Heart right ventricle (tissue), 16 donors: ENCODE results near the gene TIE1. TPM values are rescaled to one million over a fixed set of nuclear protein-coding genes. Genes with fewer than 3 reads are reported as not detected.

ENCODE experiments used
- ATAC-seq, 8 donors: fragments of 200-7000 bp; cut with Tn5 transposase; one replicate each; pipeline ENCODE4 v1.9.1; 2020; ENCODE audit warnings: mild to moderate bottlenecking in 8 of 8, moderate library complexity in 8 of 8, moderate number of reproducible peaks in 1 of 8
- DNase-seq, 2 donors: peaks; one replicate each; pipeline ENCODE4 v3.0.0-alpha.2; 2020
- H3K27ac ChIP-seq, 10 donors: fragments of 200-600 bp; sonication (generic) in 2 of 10; one replicate each; pipeline versions ENCODE4 v1.5.0 to v1.8.0; 2020 to 2022; ENCODE audit warnings: mild to moderate bottlenecking in 3 of 10
- H3K27me3 ChIP-seq, 7 donors: fragments of 200-600 bp; one replicate each; pipeline ENCODE4 v1.8.0; 2021 to 2022; ENCODE audit warnings: mild to moderate bottlenecking in 2 of 7
- H3K36me3 ChIP-seq, 9 donors: fragments of 200-600 bp; sonication (generic) in 1 of 9; one replicate each; pipeline versions ENCODE4 v1.5.0 to v1.8.0; 2020 to 2022; ENCODE audit warnings: mild to moderate bottlenecking in 2 of 9
- H3K4me1 ChIP-seq, 9 donors: fragments of 200-600 bp; sonication (generic) in 1 of 9; one replicate each; pipeline versions ENCODE4 v1.5.0 to v1.8.0; 2020 to 2022; ENCODE audit warnings: mild to moderate bottlenecking in 4 of 9
- H3K4me3 ChIP-seq, 10 donors: fragments of 200-600 bp; sonication (generic) in 2 of 10; one replicate each; pipeline versions ENCODE4 v1.5.0 to v1.8.0; 2020 to 2022; ENCODE audit warnings: mild to moderate bottlenecking in 7 of 10, moderate library complexity in 2 of 10
- H3K9me3 ChIP-seq, 11 donors: fragments of 200-600 bp in 10 of 11; sonication (generic) in 2 of 11; one replicate each; pipeline versions ENCODE4 v1.5.0 to v1.8.0; 2013 to 2022; ENCODE audit warnings: mild to moderate bottlenecking in 2 of 11, control low read depth in 1 of 11, moderate library complexity in 1 of 11
- CTCF ChIP-seq, 9 donors: fragments of 200-600 bp; sonication (generic) in 2 of 9; IDR thresholded peaks; one replicate each; pipeline versions ENCODE4 v1.5.0 to v1.8.0; 2021 to 2022; ENCODE audit warnings: antibody characterized with exemption in 9 of 9, mild to moderate bottlenecking in 5 of 9, moderate library complexity in 1 of 9
- WGBS, 2 donors: extraction: QIAGEN DNeasy Blood & Tissue Kit; methylation state at CpG; one replicate each; pipeline ENCODE4 v1.1.7; 2013; ENCODE audit warnings: inconsistent platforms in 1 of 2; 5-methylcytosine and 5-hydroxymethylcytosine counted together
- intact Hi-C, 10 donors: fragments of 100-400 bp; cut with DNase I; formaldehyde crosslinking; loops; one replicate each; pipeline versions ENCODE4 v1.11.1 to v1.14.2; 2022
- polyA plus RNA-seq, 2 donors: library from polyadenylated mRNA; stranded (reverse); fragments of 200-250 nt; gene quantifications; one replicate each; pipeline ENCODE4 v1.2.3, GENCODE V29; 2013
- total RNA-seq, 10 donors: library from RNA; stranded (reverse); fragmentation: NEBNext Ultra II Directional in 3 of 10; extraction: Animal tissue kit (Norgen Biotek cat#: 25700) in 3 of 10; gene quantifications; one replicate each; pipeline versions ENCODE4 v1.2.1 to v1.2.4, GENCODE V29; 2021 to 2023
- donor health status: Arrhythmogenic right ventricular cardiomyopathy.
- donor health status: ischemic (EF 13 %, LVEDD 7.1; RV severe dilation, severe dysfunction).
- donor health status: healthy with polysubstance abuse.
- donor health status: DM: no; HTN: yes; CAD: no.
- donor health status: DM: no; HTN: no; CAD: no.
- donor health status: ischemic (EF 25% LVEDD 6.9; RV normal size, moderate dysfunction).
- donor health status: ischemic (EF 25% LVEDD 5.7; RV mildly dilated, moderate dysfunction).
- donor health status: healthy.
- donor health status: DM: yes; HTN: yes; CAD: no.
- donor health status: Ischemic cardiomyopathy.
- donor health status: ischemic (EF 35%, LVEDD 5.7; RV mildly dilated, moderate dysfunction).
- donor health status: nonischemic (EF 11% LVEDD 7.7; RV severe dilation, severe dysfunction).
- donor health status: DM: yes; HTN: yes; CAD: no.
- donor health status: PGD.
- donor health status: ischemic (EF 29% LVEDD 5.4; RV normal size, mild dysfunction).
- donor health status: nonischemic (EF 23%, LVEDD 6.1; RV moderate dilation, normal function).

Gene TIE1
- total and polyA plus RNA-seq, 12 donors: 19.9 to 55.8 (median 32.0) TPM

- Histone ChIP-seq H3K27ac (peak within 1 kb of the TSS; percentile 72 to 97 (median 94)), H3K9me3 (no peaks in the 10 kb centered on the region), H3K4me3 (peak within 1 kb of the TSS; percentile 2 to 83 (median 72)), H3K36me3 (peaks cover 0 to 42% (median 22%) of the 10 kb centered on the region in 9 donors), H3K27me3 (no peaks in the 10 kb centered on the region), H3K4me1 (peaks cover 2 to 41% (median 13%) of the 10 kb centered on the region in 9 donors)
- ATAC-seq (peak; percentile 98 to 99 (median 99)), DNase-seq (peak; percentile 99)
- no peak for TF ChIP-seq CTCF (IDR thresholded peaks at IDR 0.05)
- intact Hi-C loops: loop anchor here in 4 of 10 donors (1.0 to 5.0 kb wide), 4 partner anchors 56 to 122 kb away; no protein-coding TSS in a partner anchor
- WGBS, 2 donors: 1 to 3% methylated on average over 59 of the region's 59 CpGs
Measured at GRCh38 chr1:43358746-43359693, 58.2 kb downstream of the TIE1 start, which contains the start of gene CDC20. Gene CDC20 (plus strand): TSS chr1:43358981. CDS start chr1:43359216, 235 bp downstream.

- Histone ChIP-seq H3K27ac (peak overlapping the region in 1 of 10 donors; percentile 95), H3K4me1 (peaks cover 2 to 41% (median 13%) of the 10 kb centered on the region in 9 donors), H3K27me3 (no peaks in the 10 kb centered on the region), H3K36me3 (peaks cover 0 to 49% (median 28%) of the 10 kb centered on the region in 9 donors), H3K4me3 (peak overlapping the region in 1 of 10 donors; percentile 73), H3K9me3 (no peaks in the 10 kb centered on the region)
- no peak for ATAC-seq
- TF ChIP-seq CTCF (IDR thresholded peaks at IDR 0.05): no peak
- intact Hi-C loops: loop anchor here in 3 of 10 donors (2.0 to 5.0 kb wide), 3 partner anchors 55 to 122 kb away; no protein-coding TSS in a partner anchor
- 29 to 32% methylated on average over 11 of the region's 11 CpGs for WGBS, 2 donors
- DNase-seq: no peak
Measured at GRCh38 chr1:43359696-43360095, 58.9 kb downstream of the TIE1 start.

GRCh38 chr1:43360616-43361015 is 59.8 kb downstream of the TIE1 start:
- intact Hi-C loops: no loop called here

More at GRCh38 chr1:43360616-43361015, 59.8 kb downstream of the TIE1 start:
- H3K9me3 ChIP-seq: no peaks in the 10 kb centered on the region
- 62 to 66% methylated on average over 4 of the region's 4 CpGs for WGBS, 2 donors
- H3K4me1 ChIP-seq: peaks cover 2 to 44% (median 13%) of the 10 kb centered on the region in 9 donors
- DNase-seq: no peak
- no peak for ATAC-seq
- H3K36me3 ChIP-seq: peaks cover 0 to 57% (median 35%) of the 10 kb centered on the region in 9 donors
- no peaks in the 10 kb centered on the region for H3K27me3 ChIP-seq
- TF ChIP-seq CTCF (IDR thresholded peaks at IDR 0.05): no peak
- no peak overlapping the region for H3K27ac ChIP-seq
- peak overlapping the region in 1 of 10 donors; percentile 73 for H3K4me3 ChIP-seq
